Activated naive CD4-positive, alpha-beta T cell treated with anti-CD3 and anti-CD28 coated beads for 36 hours (primary cell): ENCODE measurements around the gene INSYN2A. TPM values are rescaled to one million over a fixed set of nuclear protein-coding genes. Genes with fewer than 3 reads are reported as not detected.

ENCODE experiments used
- CTCF ChIA-PET: fragments of 350-600 bp; sonication (Branson Sonifier 250); formaldehyde crosslinking; loops from one replicate; lab custom pipeline; 2021; ENCODE audit warnings: antibody characterized with exemption; lab: Charles Lee
- DNase-seq: peaks from one replicate; pipeline ENCODE4 v3.0.0-alpha.2; 2020
- H3K27ac Mint-ChIP-seq: one replicate; pipeline ENCODE4 v1.8.0; 2021; ENCODE audit warnings: mild to moderate bottlenecking, mixed read lengths
- H3K27me3 Mint-ChIP-seq: one replicate; pipeline ENCODE4 v1.8.0; 2021; ENCODE audit warnings: low read depth, mixed read lengths
- H3K36me3 Mint-ChIP-seq: one replicate; pipeline ENCODE4 v1.8.0; 2021; ENCODE audit warnings: low read depth, mixed read lengths
- H3K4me1 Mint-ChIP-seq: one replicate; pipeline ENCODE4 v1.8.0; 2021; ENCODE audit warnings: low read depth, mixed read lengths
- H3K4me3 Mint-ChIP-seq: one replicate; pipeline ENCODE4 v1.8.0; 2021; ENCODE audit warnings: mild to moderate bottlenecking, moderate library complexity, mixed read lengths
- H3K9me3 Mint-ChIP-seq: one replicate; pipeline ENCODE4 v1.8.0; 2021; ENCODE audit warnings: mixed read lengths
- intact Hi-C: fragments of 100-400 bp; cut with micrococcal nuclease; formaldehyde crosslinking; loops from one replicate; pipeline ENCODE4 v1.15.1; 2023
- total RNA-seq, 2 experiments: library from RNA; stranded (reverse); gene quantifications; one replicate each; pipeline ENCODE4 v1.2.3, GENCODE V29; 2021

INSYN2A gene
- total RNA-seq, 2 experiments from 2014 or later = not detected

DNA sequence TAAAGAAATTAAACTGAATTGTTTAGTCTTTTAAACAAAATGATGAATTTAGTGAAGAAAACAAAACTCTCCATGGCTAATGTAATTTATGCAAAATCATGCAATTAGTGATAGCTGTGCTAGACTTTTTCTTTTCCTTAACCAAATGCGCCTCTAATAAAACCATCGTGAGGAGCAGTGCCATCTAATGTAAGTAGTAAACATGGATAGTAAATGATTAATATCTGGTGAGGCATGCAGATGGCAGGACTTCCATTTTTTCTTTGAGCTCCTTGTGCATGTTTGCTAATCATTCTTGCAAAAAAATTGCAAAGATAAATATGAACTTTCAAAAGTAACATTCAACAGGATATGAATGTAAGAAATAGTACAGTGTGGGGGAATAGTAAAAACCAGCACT lies 2.3 kb downstream of the INSYN2A start:
- H3K36me3 Mint-ChIP-seq = no peaks in the 10 kb centered on the region
- no peak for DNase-seq
- peaks cover 2% of the 10 kb centered on the region for H3K4me1 Mint-ChIP-seq
- H3K27ac Mint-ChIP-seq = no peak overlapping the region
- intact Hi-C loops = no loop called here
- CTCF ChIA-PET = no interaction called here
- H3K27me3 Mint-ChIP-seq = peaks cover 43% of the 10 kb centered on the region
- H3K9me3 Mint-ChIP-seq = no peaks in the 10 kb centered on the region
- H3K4me3 Mint-ChIP-seq = no peak overlapping the region

DNA sequence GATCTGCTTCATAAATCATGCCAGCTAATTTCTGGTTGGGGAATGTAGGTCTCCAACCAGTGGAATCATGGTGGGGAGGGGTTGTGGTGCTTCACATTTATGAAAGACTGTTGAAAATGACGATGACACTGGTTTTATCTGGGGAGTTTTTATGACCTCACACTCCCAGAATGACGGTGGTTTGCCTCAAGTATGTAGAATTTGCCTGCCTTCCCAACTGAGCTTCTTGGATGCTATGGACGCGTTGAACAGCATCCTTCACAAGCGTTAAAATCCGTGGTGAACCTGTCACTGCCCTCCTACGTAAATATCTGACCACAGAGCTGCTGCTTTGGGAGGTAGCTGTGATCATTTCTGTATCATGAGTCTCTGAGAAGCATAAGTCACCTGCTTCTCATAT lies 3.3 kb downstream of the INSYN2A start:
- H3K27ac Mint-ChIP-seq = no peak overlapping the region
- no peak for DNase-seq
- H3K27me3 Mint-ChIP-seq = peaks cover 38% of the 10 kb centered on the region
- intact Hi-C loops = no loop called here
- H3K4me3 Mint-ChIP-seq = no peak overlapping the region
- CTCF ChIA-PET = no interaction called here
- H3K4me1 Mint-ChIP-seq = peaks cover 2% of the 10 kb centered on the region
- H3K9me3 Mint-ChIP-seq = no peaks in the 10 kb centered on the region
- H3K36me3 Mint-ChIP-seq = no peaks in the 10 kb centered on the region

GRCh38 chr10:127190427-127190826 lies 6.0 kb downstream of the INSYN2A start:
- Mint-ChIP-seq H3K4me3 (no peak overlapping the region), H3K9me3 (peaks cover 3% of the 10 kb centered on the region), H3K27ac (no peak overlapping the region), H3K36me3 (no peaks in the 10 kb centered on the region), H3K27me3 (peaks cover 29% of the 10 kb centered on the region), H3K4me1 (no peaks in the 10 kb centered on the region)
- intact Hi-C loops = no loop called here
- DNase-seq = no peak
- CTCF ChIA-PET = no interaction called here

DNA sequence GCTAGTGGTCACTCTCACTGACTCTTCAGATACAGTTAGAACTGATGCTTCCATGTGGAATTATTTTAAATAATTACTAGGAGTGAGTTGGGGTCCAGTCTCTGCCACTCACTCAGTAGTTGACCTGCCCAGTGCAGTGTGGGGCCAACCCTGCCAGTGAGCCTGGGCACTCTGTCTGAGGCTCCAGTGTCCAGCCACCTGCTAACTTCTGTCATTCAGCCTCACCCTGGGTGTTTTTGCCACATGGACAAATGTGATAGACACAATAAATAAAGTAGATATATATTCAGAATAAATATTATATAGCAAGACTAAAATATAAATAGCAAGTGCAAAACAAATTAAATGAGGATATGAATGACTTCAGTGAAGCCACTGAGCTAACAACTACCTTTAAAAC lies 7.2 kb downstream of the INSYN2A start:
- Mint-ChIP-seq H3K4me3 (no peak overlapping the region), H3K9me3 (peaks cover 4% of the 10 kb centered on the region), H3K27me3 (peaks cover 27% of the 10 kb centered on the region), H3K27ac (no peak overlapping the region), H3K4me1 (no peaks in the 10 kb centered on the region), H3K36me3 (no peaks in the 10 kb centered on the region)
- intact Hi-C loops = no loop called here
- CTCF ChIA-PET = no interaction called here
- DNase-seq = no peak

DNA sequence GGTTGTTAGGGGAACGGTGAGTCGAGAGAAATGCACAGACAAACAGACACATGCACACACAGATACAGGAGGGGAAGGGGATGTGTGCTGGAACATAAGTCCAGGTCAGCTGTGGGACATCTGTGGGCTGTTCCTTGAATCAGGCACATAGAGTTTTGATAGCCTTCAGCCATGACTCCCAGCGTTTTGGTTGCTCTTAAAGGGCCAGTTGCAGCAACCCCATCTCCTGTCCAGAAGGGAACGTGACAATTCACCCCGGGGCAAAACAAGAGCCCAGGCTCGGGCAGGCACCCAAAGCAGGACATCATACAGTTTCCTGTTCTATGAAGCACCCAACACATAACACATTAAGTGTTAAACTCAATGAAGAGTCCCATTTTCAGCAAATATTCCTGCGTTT lies 9.6 kb downstream of the INSYN2A start:
- peaks cover 4% of the 10 kb centered on the region for H3K9me3 Mint-ChIP-seq
- CTCF ChIA-PET = no interaction called here
- H3K27me3 Mint-ChIP-seq = peaks cover 8% of the 10 kb centered on the region
- no peaks in the 10 kb centered on the region for H3K36me3 Mint-ChIP-seq
- H3K4me3 Mint-ChIP-seq = no peak overlapping the region
- intact Hi-C loops = no loop called here
- no peak for DNase-seq
- no peak overlapping the region for H3K27ac Mint-ChIP-seq
- no peaks in the 10 kb centered on the region for H3K4me1 Mint-ChIP-seq

DNA sequence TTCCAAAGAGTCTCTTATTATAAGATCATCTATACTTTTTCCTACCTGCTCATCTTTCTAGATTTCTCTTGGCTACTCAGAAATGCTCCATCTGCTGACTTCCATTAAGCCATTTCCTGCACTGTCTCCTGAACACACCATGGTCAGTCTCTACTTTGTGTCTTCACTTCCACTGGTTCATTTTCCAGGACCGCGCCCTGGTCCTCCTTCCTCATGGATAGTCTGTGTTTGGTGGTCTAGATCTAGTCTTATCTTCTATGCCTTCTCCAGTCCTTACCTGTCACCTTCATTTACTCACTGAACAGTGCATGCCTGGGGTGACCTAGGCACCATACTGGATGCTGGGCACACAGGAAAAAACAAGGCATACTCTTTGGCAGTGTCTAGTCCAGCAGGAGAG lies 11.8 kb downstream of the INSYN2A start:
- no peak overlapping the region for H3K4me3 Mint-ChIP-seq
- H3K27ac Mint-ChIP-seq = no peak overlapping the region
- H3K36me3 Mint-ChIP-seq = no peaks in the 10 kb centered on the region
- intact Hi-C loops = no loop called here
- peaks cover 11% of the 10 kb centered on the region for H3K27me3 Mint-ChIP-seq
- H3K9me3 Mint-ChIP-seq = peaks cover 4% of the 10 kb centered on the region
- DNase-seq = no peak
- CTCF ChIA-PET = no interaction called here
- no peaks in the 10 kb centered on the region for H3K4me1 Mint-ChIP-seq

DNA sequence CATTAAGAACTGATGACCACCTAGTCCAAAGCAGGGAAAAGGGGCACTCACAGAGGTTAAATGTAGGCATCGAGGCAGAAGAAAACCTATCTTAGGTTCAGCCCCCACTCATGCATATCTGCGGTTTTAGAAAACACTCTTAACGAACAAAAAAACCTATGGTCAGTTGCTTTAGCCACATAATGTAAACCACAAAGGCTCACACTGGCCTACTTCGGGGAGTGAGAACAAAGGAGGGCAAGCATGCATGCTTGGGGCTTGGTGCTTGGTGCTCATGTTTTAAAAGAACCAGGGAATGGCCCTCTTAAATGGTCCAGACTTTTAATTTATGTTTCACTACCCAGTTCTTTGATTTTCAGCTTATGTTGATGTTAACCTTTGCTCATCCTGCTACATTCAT lies 14.2 kb downstream of the INSYN2A start:
- no peak for DNase-seq
- intact Hi-C loops = no loop called here
- H3K36me3 Mint-ChIP-seq = no peaks in the 10 kb centered on the region
- no peak overlapping the region for H3K27ac Mint-ChIP-seq
- no peaks in the 10 kb centered on the region for H3K4me1 Mint-ChIP-seq
- no peak overlapping the region for H3K4me3 Mint-ChIP-seq
- peaks cover 11% of the 10 kb centered on the region for H3K27me3 Mint-ChIP-seq
- H3K9me3 Mint-ChIP-seq = peaks cover 4% of the 10 kb centered on the region
- CTCF ChIA-PET = no interaction called here

GRCh38 chr10:127179612-127180250 lies 16.7 kb downstream of the INSYN2A start:
- H3K4me1 Mint-ChIP-seq = no peaks in the 10 kb centered on the region
- H3K36me3 Mint-ChIP-seq = no peaks in the 10 kb centered on the region
- intact Hi-C loops = no loop called here
- peaks cover 10% of the 10 kb centered on the region for H3K27me3 Mint-ChIP-seq
- DNase-seq = no peak
- H3K4me3 Mint-ChIP-seq = no peak overlapping the region
- H3K27ac Mint-ChIP-seq = no peak overlapping the region
- H3K9me3 Mint-ChIP-seq = no peaks in the 10 kb centered on the region
- CTCF ChIA-PET = no interaction called here

GRCh38 chr10:127176649-127177048 lies 19.7 kb downstream of the INSYN2A start:
- DNase-seq = no peak
- peaks cover 5% of the 10 kb centered on the region for H3K27me3 Mint-ChIP-seq
- H3K9me3 Mint-ChIP-seq = no peaks in the 10 kb centered on the region
- no peak overlapping the region for H3K27ac Mint-ChIP-seq
- no peaks in the 10 kb centered on the region for H3K4me1 Mint-ChIP-seq
- CTCF ChIA-PET = no interaction called here
- no peak overlapping the region for H3K4me3 Mint-ChIP-seq
- H3K36me3 Mint-ChIP-seq = no peaks in the 10 kb centered on the region
- intact Hi-C loops = no loop called here

GRCh38 chr10:127175357-127176110 lies 20.9 kb downstream of the INSYN2A start:
- DNase-seq = no peak
- H3K36me3 Mint-ChIP-seq = no peaks in the 10 kb centered on the region
- CTCF ChIA-PET = no interaction called here
- intact Hi-C loops = no loop called here
- H3K27me3 Mint-ChIP-seq = peaks cover 5% of the 10 kb centered on the region
- no peak overlapping the region for H3K27ac Mint-ChIP-seq
- no peaks in the 10 kb centered on the region for H3K4me1 Mint-ChIP-seq
- H3K9me3 Mint-ChIP-seq = no peaks in the 10 kb centered on the region
- no peak overlapping the region for H3K4me3 Mint-ChIP-seq

DNA sequence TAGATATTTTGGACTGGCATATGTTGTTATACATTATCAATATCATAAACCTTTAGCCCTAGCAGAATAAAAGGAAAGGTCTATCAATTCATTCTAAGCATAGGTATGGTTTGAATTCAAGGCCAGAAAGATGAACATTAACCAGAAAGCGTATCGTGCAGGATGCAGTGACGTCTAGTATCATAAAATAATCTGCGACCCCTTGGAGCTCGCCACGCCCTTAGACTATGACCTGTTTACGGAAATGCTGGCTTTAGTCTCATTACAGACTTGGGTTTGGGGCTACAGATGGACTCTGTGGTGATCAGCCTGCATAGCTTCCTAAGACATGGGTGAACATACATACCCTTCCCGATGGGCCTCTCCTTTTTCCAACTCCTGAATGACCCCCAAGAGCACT lies 21.5 kb downstream of the INSYN2A start:
- H3K27me3 Mint-ChIP-seq = peaks cover 2% of the 10 kb centered on the region
- intact Hi-C loops = no loop called here
- no peaks in the 10 kb centered on the region for H3K4me1 Mint-ChIP-seq
- no peak for DNase-seq
- no peaks in the 10 kb centered on the region for H3K9me3 Mint-ChIP-seq
- CTCF ChIA-PET = no interaction called here
- H3K27ac Mint-ChIP-seq = no peak overlapping the region
- no peak overlapping the region for H3K4me3 Mint-ChIP-seq
- H3K36me3 Mint-ChIP-seq = no peaks in the 10 kb centered on the region

- Mint-ChIP-seq H3K27ac (no peak overlapping the region), H3K36me3 (no peaks in the 10 kb centered on the region), H3K9me3 (no peaks in the 10 kb centered on the region), H3K4me3 (no peak overlapping the region), H3K27me3 (no peaks in the 10 kb centered on the region), H3K4me1 (no peaks in the 10 kb centered on the region)
- intact Hi-C loops = no loop called here
- CTCF ChIA-PET = no interaction called here
- DNase-seq = no peak
Measured at GRCh38 chr10:127168261-127168660, 28.1 kb downstream of the INSYN2A start.

DNA sequence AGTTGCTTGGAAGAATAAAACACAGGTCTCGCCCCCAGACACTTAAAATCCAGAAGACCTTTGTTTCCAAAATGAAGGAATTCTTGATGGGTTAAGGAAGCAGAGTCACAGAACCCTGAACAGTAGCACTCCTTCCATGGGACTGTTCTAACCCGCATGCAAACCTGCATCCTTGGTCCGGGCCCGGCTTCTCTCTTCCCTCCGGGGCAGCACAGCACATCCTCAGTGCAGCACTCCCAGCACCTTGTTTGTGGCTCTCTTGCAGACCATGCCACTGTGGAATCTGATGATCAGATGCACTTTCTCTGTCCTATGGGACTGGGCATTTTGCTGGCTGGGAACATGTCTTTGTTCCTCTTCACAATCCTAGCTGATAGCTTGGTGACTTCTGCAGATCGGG lies 33.5 kb downstream of the INSYN2A start:
- Mint-ChIP-seq H3K9me3 (no peaks in the 10 kb centered on the region), H3K4me3 (no peak overlapping the region), H3K27ac (no peak overlapping the region), H3K36me3 (no peaks in the 10 kb centered on the region), H3K27me3 (peaks cover 2% of the 10 kb centered on the region), H3K4me1 (no peaks in the 10 kb centered on the region)
- CTCF ChIA-PET = no interaction called here
- DNase-seq = no peak
- intact Hi-C loops = no loop called here
